Neural cell (in vitro differentiated cells): ENCODE data around the gene ALDH2. TPM values are rescaled to one million over a fixed set of nuclear protein-coding genes. Genes with fewer than 3 reads are reported as not detected.

Experiments used
- H2AFZ ChIP-seq: fragments of 200-600, 300-800 bp; sonication (generic), shearing (Covaris generic); 2 replicates; pipeline ENCODE4 v1.6.0; 2014; ENCODE audit warnings: low read depth, mild to moderate bottlenecking, antibody characterized with exemption, low read length, moderate library complexity
- H3F3A ChIP-seq: fragments of 200-600 bp; shearing (Covaris generic); 2 replicates; pipeline ENCODE4 v1.6.1; 2016; ENCODE audit warnings: mild to moderate bottlenecking, moderate library complexity, mixed read lengths, antibody characterized with exemption, low read length; ENCODE audit not compliant: insufficient read depth, poor library complexity, severe bottlenecking
- H3K27ac ChIP-seq: fragments of 200-600, 300-800 bp; sonication (generic), shearing (Covaris generic); 2 replicates; pipeline ENCODE4 v1.5.1; 2014; ENCODE audit warnings: mild to moderate bottlenecking, low read length, moderate library complexity
- H3K27me3 ChIP-seq: fragments of 300-800, 200-600 bp; sonication (generic), shearing (Covaris generic); 2 replicates; pipeline ENCODE4 v1.6.0; 2014; ENCODE audit warnings: mild to moderate bottlenecking, low read depth, low read length, moderate library complexity; ENCODE audit not compliant: insufficient read depth
- H3K36me3 ChIP-seq: fragments of 300-800, 200-600 bp; sonication (generic), shearing (Covaris generic); 2 replicates; pipeline ENCODE4 v1.5.1; 2014; ENCODE audit warnings: mild to moderate bottlenecking, antibody characterized with exemption, low read length, moderate library complexity; ENCODE audit not compliant: insufficient read depth
- H3K4me2 ChIP-seq: fragments of 300-800, 200-600 bp; sonication (generic), shearing (Covaris generic); 2 replicates; pipeline ENCODE4 v1.6.0; 2014; ENCODE audit warnings: mild to moderate bottlenecking, low read length
- H3K4me3 ChIP-seq: fragments of 300-800, 200-600 bp; sonication (generic), shearing (Covaris generic); 2 replicates; pipeline ENCODE4 v1.5.1; 2014; ENCODE audit warnings: mild to moderate bottlenecking, low read length, moderate library complexity
- H3K79me2 ChIP-seq: fragments of 200-600 bp; shearing (Covaris generic); replicated peaks from 2 replicates; pipeline ENCODE4 v1.6.0; 2014; ENCODE audit warnings: mild to moderate bottlenecking, low read length, moderate library complexity; ENCODE audit not compliant: insufficient read depth
- H3K9ac ChIP-seq: fragments of 300-800, 200-600 bp; sonication (generic), shearing (Covaris generic); 2 replicates; pipeline ENCODE4 v1.6.1; 2016; ENCODE audit warnings: mild to moderate bottlenecking, low read length, mixed read lengths
- H3K9me2 ChIP-seq: fragments of 200-600 bp; shearing (Covaris generic); 2 replicates; pipeline ENCODE4 v1.6.1; 2016; ENCODE audit warnings: mild to moderate bottlenecking, low read length, mixed read lengths; ENCODE audit not compliant: insufficient read depth
- H3K9me3 ChIP-seq: fragments of 200-600, 300-800 bp; sonication (generic), shearing (Covaris generic); 2 replicates; pipeline ENCODE4 v1.6.1; 2016; ENCODE audit warnings: mild to moderate bottlenecking, mixed run types, low read length, moderate library complexity, mixed read lengths
- H4K20me1 ChIP-seq: fragments of 200-600 bp; shearing (Covaris generic); 2 replicates; pipeline ENCODE4 v1.6.1; 2016; ENCODE audit warnings: mild to moderate bottlenecking, mixed run types; ENCODE audit not compliant: insufficient read depth
- EP300 ChIP-seq: fragments of 450-650 bp; conservative IDR thresholded peaks from 2 replicates; pipeline ENCODE4 v1.6.1; 2014; ENCODE audit warnings: antibody characterized with exemption, mild to moderate bottlenecking, moderate library complexity; ENCODE audit not compliant: poor library complexity, severe bottlenecking
- EZH2 ChIP-seq: fragments of 200-600, 300-800 bp; shearing (Covaris generic), sonication (generic); IDR thresholded peaks from 2 replicates; pipeline ENCODE4 v1.6.1; 2014; ENCODE audit warnings: antibody characterized with exemption, low read length, borderline replicate concordance, mild to moderate bottlenecking; ENCODE audit not compliant: insufficient read depth, poor library complexity, severe bottlenecking
- MXI1 ChIP-seq: fragments of 450-650 bp; conservative IDR thresholded peaks from 2 replicates; pipeline ENCODE4 v1.6.1; 2014; ENCODE audit warnings: antibody characterized with exemption, mild to moderate bottlenecking; ENCODE audit not compliant: poor library complexity, severe bottlenecking
- POLR2AphosphoS5 ChIP-seq: IDR thresholded peaks from 2 replicates; pipeline ENCODE4 v1.6.1; 2012
- RAD21 ChIP-seq: fragments of 450-650 bp; conservative IDR thresholded peaks from 2 replicates; pipeline ENCODE4 v1.6.1; 2014; ENCODE audit warnings: antibody characterized with exemption, mild to moderate bottlenecking, moderate library complexity
- SMC3 ChIP-seq: fragments of 450-650 bp; conservative IDR thresholded peaks from 2 replicates; pipeline ENCODE4 v1.6.1; 2014; ENCODE audit warnings: antibody characterized with exemption, mild to moderate bottlenecking, moderate library complexity; ENCODE audit not compliant: poor library complexity
- TAF1 ChIP-seq: IDR thresholded peaks from 2 replicates; pipeline ENCODE4 v1.6.1; 2012; ENCODE audit warnings: low read depth
- polyA plus RNA-seq: library from polyadenylated mRNA; depleted of rRNA; stranded (reverse); fragments of >200 nt; gene quantifications from 2 replicates; pipeline ENCODE4 v1.2.3, GENCODE V29; 2014
- TF ChIP-seq, protein P1 (sequence below): fragments of 450-650 bp; IDR thresholded peaks from 2 replicates; pipeline ENCODE4 v1.5.1; 2014; ENCODE audit warnings: antibody characterized with exemption, mild to moderate bottlenecking, moderate library complexity; ENCODE audit not compliant: poor library complexity, severe bottlenecking
- TF ChIP-seq, protein P2 (sequence below): IDR thresholded peaks from 2 replicates; pipeline ENCODE4 v1.6.1; 2012; ENCODE audit warnings: borderline replicate concordance

ALDH2 gene
- polyA plus RNA-seq, 1 donor from 2014 or later = 64.3 TPM

DNA sequence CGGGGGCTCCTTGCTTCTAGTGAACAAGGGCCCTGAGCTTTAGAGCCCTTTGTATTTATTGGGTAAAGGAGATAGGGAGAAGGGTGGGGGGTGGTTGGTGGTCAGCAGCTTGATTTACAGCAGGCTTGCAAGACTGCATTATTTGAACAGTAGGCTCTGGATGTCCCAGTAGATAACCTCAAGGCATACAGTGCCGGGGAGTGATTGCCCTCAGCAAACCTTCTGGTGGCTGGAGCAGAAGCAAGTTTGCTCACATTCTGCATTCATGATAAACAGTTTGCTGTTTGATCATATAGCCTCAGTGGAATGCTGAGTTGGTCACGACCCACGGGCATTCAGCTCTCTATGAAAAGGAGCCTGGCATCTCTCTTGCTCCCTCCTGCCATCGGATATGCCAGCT lies 58.8 kb downstream of the ALDH2 start:
- Histone ChIP-seq H3K36me3 (no peaks in the 10 kb centered on the region), H3F3A (no peaks in the 10 kb centered on the region), H2AFZ (no peak overlapping the region), H3K27me3 (no peaks in the 10 kb centered on the region), H3K27ac (no peak overlapping the region), H3K4me3 (no peak overlapping the region), H3K4me2 (no peak overlapping the region), H3K9ac (no peak overlapping the region), H4K20me1 (no peaks in the 10 kb centered on the region), H3K79me2 (no peaks in the 10 kb centered on the region), H3K9me3 (no peaks in the 10 kb centered on the region), H3K9me2 (no peaks in the 10 kb centered on the region)
- TF ChIP-seq, protein P1, sequence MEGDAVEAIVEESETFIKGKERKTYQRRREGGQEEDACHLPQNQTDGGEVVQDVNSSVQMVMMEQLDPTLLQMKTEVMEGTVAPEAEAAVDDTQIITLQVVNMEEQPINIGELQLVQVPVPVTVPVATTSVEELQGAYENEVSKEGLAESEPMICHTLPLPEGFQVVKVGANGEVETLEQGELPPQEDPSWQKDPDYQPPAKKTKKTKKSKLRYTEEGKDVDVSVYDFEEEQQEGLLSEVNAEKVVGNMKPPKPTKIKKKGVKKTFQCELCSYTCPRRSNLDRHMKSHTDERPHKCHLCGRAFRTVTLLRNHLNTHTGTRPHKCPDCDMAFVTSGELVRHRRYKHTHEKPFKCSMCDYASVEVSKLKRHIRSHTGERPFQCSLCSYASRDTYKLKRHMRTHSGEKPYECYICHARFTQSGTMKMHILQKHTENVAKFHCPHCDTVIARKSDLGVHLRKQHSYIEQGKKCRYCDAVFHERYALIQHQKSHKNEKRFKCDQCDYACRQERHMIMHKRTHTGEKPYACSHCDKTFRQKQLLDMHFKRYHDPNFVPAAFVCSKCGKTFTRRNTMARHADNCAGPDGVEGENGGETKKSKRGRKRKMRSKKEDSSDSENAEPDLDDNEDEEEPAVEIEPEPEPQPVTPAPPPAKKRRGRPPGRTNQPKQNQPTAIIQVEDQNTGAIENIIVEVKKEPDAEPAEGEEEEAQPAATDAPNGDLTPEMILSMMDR = no peak
- no peak for TF ChIP-seq EZH2
- TF ChIP-seq EP300 = no peak
- no peak for TF ChIP-seq POLR2AphosphoS5

DNA sequence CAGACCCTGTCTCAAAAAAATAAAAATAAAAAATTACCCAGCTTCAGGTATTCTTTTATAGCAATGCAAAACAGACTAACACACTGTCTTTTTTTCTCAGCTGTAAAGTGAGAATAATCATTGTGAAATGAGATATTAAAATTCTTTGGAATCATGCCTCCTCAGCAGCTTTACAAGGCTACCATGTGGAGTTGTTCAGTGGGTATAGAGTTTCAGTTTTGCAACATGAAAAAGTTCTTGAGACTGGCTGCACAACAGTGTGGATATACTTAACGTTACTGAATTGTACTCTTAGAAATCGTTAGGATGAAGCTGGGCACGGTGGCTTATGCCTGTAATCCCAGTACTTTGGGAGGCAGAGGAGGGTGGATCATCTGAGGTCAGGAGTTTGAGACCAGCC lies 59.6 kb downstream of the ALDH2 start:
- TF ChIP-seq SMC3 (no peak), RAD21 (no peak), POLR2AphosphoS5 (no peak), MXI1 (no peak), EP300 (no peak), EZH2 (no peak), TAF1 (no peak)
- TF ChIP-seq, protein P2, sequence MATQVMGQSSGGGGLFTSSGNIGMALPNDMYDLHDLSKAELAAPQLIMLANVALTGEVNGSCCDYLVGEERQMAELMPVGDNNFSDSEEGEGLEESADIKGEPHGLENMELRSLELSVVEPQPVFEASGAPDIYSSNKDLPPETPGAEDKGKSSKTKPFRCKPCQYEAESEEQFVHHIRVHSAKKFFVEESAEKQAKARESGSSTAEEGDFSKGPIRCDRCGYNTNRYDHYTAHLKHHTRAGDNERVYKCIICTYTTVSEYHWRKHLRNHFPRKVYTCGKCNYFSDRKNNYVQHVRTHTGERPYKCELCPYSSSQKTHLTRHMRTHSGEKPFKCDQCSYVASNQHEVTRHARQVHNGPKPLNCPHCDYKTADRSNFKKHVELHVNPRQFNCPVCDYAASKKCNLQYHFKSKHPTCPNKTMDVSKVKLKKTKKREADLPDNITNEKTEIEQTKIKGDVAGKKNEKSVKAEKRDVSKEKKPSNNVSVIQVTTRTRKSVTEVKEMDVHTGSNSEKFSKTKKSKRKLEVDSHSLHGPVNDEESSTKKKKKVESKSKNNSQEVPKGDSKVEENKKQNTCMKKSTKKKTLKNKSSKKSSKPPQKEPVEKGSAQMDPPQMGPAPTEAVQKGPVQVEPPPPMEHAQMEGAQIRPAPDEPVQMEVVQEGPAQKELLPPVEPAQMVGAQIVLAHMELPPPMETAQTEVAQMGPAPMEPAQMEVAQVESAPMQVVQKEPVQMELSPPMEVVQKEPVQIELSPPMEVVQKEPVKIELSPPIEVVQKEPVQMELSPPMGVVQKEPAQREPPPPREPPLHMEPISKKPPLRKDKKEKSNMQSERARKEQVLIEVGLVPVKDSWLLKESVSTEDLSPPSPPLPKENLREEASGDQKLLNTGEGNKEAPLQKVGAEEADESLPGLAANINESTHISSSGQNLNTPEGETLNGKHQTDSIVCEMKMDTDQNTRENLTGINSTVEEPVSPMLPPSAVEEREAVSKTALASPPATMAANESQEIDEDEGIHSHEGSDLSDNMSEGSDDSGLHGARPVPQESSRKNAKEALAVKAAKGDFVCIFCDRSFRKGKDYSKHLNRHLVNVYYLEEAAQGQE = no peak
- TF ChIP-seq, protein P1 = no peak
- no peak overlapping the region for H3K9ac ChIP-seq
- no peaks in the 10 kb centered on the region for H3K36me3 ChIP-seq
- no peak overlapping the region for H3K4me2 ChIP-seq
- no peak overlapping the region for H3K4me3 ChIP-seq
- no peaks in the 10 kb centered on the region for H4K20me1 ChIP-seq
- no peaks in the 10 kb centered on the region for H3K27me3 ChIP-seq
- no peaks in the 10 kb centered on the region for H3F3A ChIP-seq
- no peaks in the 10 kb centered on the region for H3K9me2 ChIP-seq
- H3K27ac ChIP-seq = no peak overlapping the region
- no peaks in the 10 kb centered on the region for H3K9me3 ChIP-seq
- H2AFZ ChIP-seq = no peak overlapping the region
- H3K79me2 ChIP-seq = no peaks in the 10 kb centered on the region
